ENCODE measurements around the gene MAGT1.
A peak's percentile ranks its signal among the peaks of the same experiment; 100 is the strongest.
"Not testable (repeated sequence)": the region's sequence is repeated elsewhere in the genome, so short reads cannot be mapped to it uniquely, and the experiment has no call there.

Gene MAGT1

DNA sequence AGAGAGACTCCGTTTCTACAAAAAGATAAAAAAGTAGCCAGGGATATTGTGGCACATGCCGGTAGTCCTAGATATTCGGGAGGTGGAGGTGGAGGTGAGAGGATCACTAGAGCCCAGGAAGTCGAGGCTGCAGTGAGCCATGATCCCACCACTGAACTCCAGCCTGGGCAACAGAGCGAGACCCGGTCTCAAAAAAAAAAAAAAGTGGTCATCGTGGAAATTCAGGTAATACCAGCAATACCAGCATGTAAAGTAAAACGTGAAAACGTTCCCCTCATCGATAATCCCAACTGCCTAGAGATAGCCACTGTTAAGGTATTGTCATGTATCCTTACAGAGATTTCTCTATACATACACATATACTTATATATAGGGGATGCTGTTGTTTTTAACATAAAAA, 1.5 kb downstream of the MAGT1 start:
- Mint-ChIP-seq H3K27ac (no peak overlapping the region), H3K36me3 (ENCODE audit: low read depth) (peaks cover 6% of the 10 kb centered on the region), H3K27me3 (ENCODE audit: low read depth) (no peaks in the 10 kb centered on the region), H3K9me3 (peaks cover 7% of the 10 kb centered on the region), H3K4me3 (peak overlapping the region; percentile 51 to 98 (median 90)), H3K4me1 (peaks cover 5% of the 10 kb centered on the region)
- TF ChIP-seq, protein P1, sequence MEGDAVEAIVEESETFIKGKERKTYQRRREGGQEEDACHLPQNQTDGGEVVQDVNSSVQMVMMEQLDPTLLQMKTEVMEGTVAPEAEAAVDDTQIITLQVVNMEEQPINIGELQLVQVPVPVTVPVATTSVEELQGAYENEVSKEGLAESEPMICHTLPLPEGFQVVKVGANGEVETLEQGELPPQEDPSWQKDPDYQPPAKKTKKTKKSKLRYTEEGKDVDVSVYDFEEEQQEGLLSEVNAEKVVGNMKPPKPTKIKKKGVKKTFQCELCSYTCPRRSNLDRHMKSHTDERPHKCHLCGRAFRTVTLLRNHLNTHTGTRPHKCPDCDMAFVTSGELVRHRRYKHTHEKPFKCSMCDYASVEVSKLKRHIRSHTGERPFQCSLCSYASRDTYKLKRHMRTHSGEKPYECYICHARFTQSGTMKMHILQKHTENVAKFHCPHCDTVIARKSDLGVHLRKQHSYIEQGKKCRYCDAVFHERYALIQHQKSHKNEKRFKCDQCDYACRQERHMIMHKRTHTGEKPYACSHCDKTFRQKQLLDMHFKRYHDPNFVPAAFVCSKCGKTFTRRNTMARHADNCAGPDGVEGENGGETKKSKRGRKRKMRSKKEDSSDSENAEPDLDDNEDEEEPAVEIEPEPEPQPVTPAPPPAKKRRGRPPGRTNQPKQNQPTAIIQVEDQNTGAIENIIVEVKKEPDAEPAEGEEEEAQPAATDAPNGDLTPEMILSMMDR (IDR thresholded peaks at IDR 0.05; ENCODE audit: unreplicated experiment in 3 of 3), result no peak

DNA sequence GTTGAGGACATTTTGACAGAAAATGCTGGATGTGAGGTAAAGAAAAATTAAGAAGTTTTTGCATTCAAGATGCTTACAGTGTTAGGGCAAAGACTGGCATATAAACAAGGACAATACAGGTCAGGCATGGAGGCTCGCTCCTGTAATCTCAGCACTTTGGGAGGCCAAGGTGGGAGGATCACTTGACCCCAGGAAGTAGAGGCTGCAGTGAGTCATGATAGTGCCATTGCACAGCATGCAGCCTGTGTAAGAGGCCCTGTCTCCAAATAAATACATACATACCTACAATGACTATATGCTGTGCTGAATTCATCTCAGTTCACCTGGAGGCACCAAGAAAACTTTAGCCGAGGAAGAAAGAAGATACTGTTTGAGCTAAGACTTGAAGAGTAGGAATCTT, 2.3 kb downstream of the MAGT1 start:
- Mint-ChIP-seq H3K9me3 (peaks cover 7% of the 10 kb centered on the region), H3K27me3 (ENCODE audit: low read depth) (no peaks in the 10 kb centered on the region), H3K36me3 (ENCODE audit: low read depth) (peaks cover 6% of the 10 kb centered on the region), H3K4me1 (peaks cover 5% of the 10 kb centered on the region), H3K27ac (no peak overlapping the region), H3K4me3 (peak overlapping the region; percentile 40 to 67 (median 49))
- TF ChIP-seq, protein P1 (IDR thresholded peaks at IDR 0.05; ENCODE audit: unreplicated experiment in 3 of 3), result no peak

DNA sequence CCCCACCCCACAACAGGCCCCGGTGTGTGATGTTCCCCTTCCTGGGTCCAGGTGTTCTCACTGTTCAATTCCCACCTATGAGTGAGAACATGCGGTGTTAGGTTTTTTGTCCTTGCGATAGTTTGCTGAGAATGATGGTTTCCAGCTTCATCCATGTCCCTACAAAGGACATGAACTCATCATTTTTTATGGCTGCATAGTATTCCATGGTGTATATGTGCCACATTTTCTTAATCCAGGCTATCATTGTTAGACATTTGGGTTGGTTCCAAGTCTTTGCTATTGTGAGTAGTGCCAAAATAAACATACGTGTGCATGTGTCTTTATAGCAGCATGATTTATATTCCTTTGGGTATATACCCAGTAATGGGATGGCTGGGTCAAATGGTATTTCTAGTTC, 13.8 kb downstream of the MAGT1 start:
- not testable (repeated sequence) for H3K9me3 Mint-ChIP-seq; H3K27ac Mint-ChIP-seq; H3K36me3 Mint-ChIP-seq (ENCODE audit: low read depth); H3K4me3 Mint-ChIP-seq; H3K27me3 Mint-ChIP-seq (ENCODE audit: low read depth); H3K4me1 Mint-ChIP-seq

DNA sequence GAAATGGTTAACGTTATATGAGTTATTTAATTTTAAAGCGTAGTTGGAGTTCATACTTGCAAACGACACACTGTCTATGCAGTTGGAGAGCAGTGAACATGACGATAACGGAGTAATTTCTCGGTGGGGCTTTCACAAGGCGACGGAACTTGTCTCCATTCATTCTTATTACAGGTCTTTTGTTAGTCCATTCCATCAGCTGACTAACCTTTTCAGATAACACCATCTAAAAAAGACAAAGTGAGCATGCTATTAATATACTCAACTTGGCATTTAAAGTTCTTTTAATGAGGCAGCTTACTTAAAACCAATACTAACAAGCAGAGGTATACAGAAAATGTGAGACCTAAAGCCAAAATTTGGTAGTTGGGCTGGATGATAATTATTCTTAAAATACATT, 19.9 kb downstream of the MAGT1 start:
- H3K27ac Mint-ChIP-seq, result no peak overlapping the region
- H3K27me3 Mint-ChIP-seq (ENCODE audit: low read depth), result no peaks in the 10 kb centered on the region
- no peaks in the 10 kb centered on the region for H3K4me1 Mint-ChIP-seq
- no peak overlapping the region for H3K4me3 Mint-ChIP-seq
- peaks cover 24% of the 10 kb centered on the region for H3K36me3 Mint-ChIP-seq (ENCODE audit: low read depth)
- H3K9me3 Mint-ChIP-seq, result peaks cover 10% of the 10 kb centered on the region
- TF ChIP-seq, protein P1 (IDR thresholded peaks at IDR 0.05; ENCODE audit: unreplicated experiment in 3 of 3), result no peak

DNA sequence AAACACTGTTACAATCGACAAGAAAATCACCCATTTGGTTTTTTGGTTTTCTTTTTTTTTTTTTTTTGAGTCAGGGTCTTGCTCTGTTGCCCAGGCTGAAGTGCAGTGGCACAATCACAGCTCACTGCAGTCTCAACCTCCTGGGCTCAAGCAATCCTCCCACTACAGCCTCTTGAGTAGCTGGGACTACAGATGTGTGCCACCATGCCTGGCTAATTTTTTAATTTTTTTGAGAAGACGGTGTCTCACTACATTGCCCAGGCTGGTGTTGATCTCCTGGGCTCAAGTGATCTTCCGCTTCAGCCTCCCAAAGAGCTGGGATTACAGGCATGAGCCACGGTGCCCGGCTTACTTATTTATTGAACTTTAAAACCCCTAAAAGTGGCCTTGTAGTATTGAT, 63.7 kb downstream of the MAGT1 start:
- not testable (repeated sequence) for H3K27ac Mint-ChIP-seq; H3K4me1 Mint-ChIP-seq; H3K4me3 Mint-ChIP-seq; H3K27me3 Mint-ChIP-seq (ENCODE audit: low read depth)
- Mint-ChIP-seq H3K9me3 (peaks cover 11% of the 10 kb centered on the region), H3K36me3 (ENCODE audit: low read depth) (peaks cover 24% of the 10 kb centered on the region)

DNA sequence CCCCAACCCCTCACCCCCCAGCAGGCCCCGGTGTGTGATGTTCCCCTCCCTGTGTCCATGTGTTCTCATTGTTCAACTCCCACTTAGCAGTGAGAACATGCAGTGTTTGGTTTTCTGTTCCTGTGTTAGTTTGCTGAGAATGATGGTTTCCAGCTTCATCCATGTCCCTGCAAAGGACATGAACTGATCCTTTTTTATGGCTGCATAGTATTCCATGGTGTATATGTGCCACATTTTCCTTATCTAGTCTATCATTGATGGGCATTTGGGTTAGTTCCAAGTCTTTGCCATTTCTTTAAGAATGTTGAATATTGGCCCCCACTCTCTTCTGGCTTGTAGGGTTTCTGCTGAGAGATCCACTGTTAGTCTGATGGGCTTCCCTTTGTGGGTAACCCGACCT, 73.2 kb downstream of the MAGT1 start:
- Mint-ChIP-seq H3K9me3 (peaks cover 21% of the 10 kb centered on the region), H3K36me3 (ENCODE audit: low read depth) (peaks cover 37% of the 10 kb centered on the region)
- H3K4me1 Mint-ChIP-seq; H3K27me3 Mint-ChIP-seq (ENCODE audit: low read depth); H3K27ac Mint-ChIP-seq; H3K4me3 Mint-ChIP-seq: not testable (repeated sequence)

DNA sequence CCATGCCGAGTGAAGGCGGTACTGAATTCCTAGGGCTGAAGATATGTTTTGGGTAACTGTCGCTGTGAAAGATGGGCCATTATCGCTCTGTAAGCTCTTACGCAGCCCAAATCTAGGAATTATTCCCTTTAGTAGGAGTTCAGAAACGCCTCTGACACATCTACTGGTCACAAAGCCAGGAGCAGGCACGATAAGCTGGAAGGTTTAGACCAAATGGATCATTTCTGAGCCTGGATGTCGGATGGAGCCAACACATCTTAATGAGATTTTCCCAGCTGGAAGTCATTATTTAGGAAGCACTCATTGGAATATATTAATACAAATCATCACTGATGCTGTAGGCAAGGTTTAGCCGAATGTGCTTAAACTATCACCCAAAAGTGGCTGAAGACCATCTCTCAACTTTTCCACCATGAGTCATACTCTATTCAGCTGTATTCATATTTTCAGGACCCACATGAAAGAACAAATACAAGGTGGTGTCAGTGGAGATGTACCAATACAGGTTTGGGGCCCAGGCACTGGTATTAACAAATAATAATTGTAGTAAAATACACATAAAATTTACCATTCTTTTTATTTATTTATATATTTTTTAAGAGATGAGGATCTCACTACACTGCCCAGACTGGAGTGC, 75.0 kb downstream of the MAGT1 start:
- Mint-ChIP-seq H3K27ac (no peak overlapping the region), H3K4me1 (no peaks in the 10 kb centered on the region), H3K9me3 (peaks cover 22% of the 10 kb centered on the region), H3K36me3 (ENCODE audit: low read depth) (peaks cover 26% of the 10 kb centered on the region), H3K27me3 (ENCODE audit: low read depth) (no peaks in the 10 kb centered on the region), H3K4me3 (no peak overlapping the region)
- TF ChIP-seq, protein P1 (IDR thresholded peaks at IDR 0.05; ENCODE audit: unreplicated experiment in 3 of 3), result no peak

Data from nephron (organoid).